HG03457 (cell line): ENCODE measurements around the gene SPDYE6.
"Not testable (repeated sequence)": the region's sequence is repeated elsewhere in the genome, so short reads cannot be mapped to it uniquely, and the experiment has no call there.

ENCODE experiments used
- ATAC-seq: cut with Tn5 transposase; IDR thresholded peaks from one replicate; pipeline ENCODE4 v1.9.1; 2021; ENCODE audit warnings: moderate number of reproducible peaks; ENCODE audit not compliant: unreplicated experiment

The SPDYE6 gene

DNA sequence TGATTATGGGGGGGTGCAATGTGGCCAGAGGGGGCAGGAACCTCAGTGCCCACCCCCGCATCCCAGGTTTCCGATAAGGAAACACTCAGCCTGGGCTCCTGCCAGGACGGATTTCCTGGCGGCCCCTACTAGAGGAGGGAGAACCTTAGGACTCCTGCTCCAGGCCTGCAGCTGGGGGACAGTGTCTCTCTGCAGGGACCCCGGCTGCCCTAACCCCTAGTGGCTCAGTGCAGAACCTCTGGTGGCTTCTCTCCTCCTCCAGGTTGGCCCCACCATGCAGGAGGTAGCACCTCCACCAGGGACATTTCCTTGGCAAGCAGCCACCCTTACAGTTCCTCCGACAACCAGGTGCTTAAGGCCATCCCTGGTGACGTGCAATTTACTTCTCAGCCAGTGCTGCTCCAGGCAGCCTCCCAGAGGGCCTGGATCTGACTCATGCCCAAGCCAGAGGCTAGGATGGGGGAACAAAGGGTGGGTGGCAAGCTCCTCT is 37.7 kb downstream of the SPDYE6 start:
- no peak for ATAC-seq

DNA sequence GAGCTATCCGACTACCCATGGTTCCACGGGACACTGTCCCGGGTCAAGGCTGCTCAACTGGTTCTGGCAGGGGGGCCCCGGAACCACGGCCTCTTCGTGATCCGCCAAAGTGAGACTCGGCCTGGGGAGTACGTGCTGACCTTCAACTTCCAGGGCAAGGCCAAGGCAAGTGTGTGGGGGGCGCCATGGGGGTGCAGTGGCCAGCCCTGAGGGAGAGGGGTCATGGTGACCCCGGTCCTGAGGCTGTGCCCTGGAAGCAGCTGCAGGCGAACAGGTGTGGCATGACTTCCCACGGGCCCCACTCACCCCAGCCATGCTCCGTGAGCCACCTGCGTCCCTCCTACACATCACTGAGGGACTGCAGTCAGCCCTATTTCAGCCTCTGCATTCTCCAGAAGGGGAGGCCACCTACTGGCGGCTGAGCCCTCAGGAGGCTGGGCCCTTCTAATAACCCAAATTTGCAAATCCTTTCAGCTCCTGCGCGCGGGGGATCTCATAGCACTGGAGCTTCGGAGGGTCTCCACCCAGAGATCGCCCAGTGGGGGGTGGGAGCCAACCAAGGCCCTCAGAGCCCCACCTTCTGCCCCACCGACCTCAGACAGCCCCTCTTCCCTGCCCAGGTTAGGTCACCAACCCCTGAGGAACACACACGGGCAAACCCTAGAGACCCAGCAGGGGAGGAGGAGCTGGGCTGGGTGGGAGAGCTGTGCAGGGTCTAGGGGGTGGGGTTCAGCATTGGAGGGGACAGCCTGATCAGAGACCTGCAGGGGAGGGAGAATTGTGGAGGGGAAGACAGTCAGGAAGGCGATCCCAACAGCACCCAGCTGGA is 38.8 kb downstream of the SPDYE6 start:
- no peak for ATAC-seq

DNA sequence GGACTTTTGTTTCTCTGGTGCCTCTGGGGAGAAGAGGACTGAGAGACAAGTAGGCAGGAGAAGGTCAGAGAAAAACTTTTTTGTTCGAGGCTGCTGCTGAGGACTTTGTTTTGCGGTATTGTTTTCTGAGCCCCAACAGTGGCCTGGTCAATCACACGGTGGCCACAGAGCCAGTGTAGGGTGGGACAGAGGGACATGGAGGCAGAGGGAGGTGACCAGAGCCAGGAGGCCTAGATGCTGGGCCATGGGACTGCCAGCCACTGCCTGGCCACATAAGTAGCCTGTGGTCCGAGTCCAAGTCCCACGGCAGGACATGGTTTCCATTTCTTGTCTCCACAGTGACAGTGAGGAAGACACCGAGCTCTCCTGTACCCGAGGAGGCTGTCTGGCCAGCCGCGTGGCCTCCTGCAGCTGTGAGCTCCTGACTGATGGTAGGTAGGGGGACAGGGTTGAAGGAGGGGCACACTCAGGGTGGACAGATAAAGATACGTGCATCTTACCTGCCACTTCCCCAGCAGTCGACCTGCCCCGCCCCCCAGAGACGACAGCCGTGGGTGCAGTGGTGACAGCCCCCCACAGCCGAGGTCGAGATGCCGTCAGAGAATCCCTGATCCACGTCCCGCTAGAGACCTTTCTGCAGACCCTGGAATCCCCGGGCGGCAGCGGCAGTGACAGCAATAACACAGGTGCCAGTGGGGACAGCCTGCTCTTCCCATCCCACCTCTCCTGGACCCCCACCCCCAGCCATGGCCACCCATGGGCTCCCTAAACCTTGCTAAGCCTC is 42.1 kb downstream of the SPDYE6 start:
- ATAC-seq, result no peak

DNA sequence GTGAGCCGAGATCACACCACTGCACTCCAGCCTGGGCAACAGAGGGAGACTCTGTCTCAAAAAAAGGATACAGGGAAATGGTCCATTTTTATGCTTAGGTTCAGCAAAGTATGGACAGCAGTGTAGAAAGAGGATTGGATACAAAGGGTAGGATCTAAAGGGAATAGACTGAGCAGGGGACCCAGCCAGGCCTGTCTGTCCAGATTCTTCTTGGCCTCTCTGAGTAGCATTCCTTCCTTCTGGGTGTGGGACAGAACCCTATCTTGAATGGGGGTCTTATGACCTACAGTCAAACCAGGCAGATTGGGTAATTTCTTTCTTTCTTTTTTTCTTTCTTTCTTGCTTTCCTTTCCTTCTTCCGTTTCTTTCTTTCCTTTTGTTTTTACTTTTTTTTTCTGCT is 43.9 kb downstream of the SPDYE6 start:
- no peak for ATAC-seq

DNA sequence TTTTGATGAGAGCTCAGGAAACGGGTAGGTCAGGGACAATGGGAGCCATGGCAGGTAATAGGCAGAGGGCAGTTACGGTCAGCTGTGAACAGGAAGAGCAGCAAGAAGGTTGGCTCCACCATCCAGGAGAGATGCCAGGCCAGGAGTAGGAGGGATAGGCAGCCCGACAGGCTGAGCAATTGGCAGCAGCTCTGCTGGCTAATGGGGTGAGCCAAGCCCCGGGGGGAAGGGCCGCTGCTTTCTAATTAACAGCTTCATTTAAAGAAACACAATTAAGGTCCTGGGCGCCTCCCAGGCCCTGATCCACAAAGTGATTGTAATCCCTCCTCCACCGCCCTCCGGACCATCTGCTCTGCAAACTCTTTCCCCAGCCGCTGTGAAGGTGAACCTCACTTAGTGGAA is 45.8 kb downstream of the SPDYE6 start:
- ATAC-seq, result no peak

DNA sequence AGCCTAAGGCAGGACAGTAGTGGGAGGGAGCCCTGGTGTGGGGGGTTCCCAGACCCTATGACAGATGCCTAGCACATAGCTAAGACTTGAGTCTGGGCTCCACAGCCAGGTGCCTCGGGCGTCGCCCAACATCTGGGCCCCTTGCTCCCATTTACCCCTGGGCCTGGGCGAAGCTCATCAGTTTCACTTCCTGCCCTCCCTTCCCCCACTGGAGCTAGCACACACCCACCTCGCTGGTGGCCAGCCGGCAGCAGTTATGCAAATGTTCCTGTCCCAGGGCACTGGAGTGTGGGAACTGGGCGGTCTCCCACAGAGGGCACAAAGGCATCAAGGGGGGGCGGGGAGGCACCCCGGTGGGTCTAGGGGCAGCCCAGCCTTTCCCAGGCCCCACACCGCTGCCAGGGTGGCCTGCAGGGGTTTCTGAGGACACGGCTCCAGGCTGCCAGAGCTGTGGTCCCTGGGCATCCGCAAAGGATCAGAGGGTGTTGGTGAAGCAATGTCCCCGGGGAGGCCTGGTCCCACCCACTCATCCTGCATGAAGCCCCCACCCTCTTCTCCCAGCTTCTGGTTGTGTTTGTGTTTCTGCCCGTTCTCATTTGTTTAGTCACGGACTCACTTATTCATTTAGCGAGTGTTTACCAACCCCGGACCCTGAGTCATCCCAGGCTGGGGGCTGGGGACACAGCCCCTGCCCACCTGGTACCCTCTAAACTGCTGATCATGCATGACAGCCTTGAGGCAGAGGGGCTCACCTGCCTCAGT is 49.1 kb downstream of the SPDYE6 start:
- no peak for ATAC-seq

DNA sequence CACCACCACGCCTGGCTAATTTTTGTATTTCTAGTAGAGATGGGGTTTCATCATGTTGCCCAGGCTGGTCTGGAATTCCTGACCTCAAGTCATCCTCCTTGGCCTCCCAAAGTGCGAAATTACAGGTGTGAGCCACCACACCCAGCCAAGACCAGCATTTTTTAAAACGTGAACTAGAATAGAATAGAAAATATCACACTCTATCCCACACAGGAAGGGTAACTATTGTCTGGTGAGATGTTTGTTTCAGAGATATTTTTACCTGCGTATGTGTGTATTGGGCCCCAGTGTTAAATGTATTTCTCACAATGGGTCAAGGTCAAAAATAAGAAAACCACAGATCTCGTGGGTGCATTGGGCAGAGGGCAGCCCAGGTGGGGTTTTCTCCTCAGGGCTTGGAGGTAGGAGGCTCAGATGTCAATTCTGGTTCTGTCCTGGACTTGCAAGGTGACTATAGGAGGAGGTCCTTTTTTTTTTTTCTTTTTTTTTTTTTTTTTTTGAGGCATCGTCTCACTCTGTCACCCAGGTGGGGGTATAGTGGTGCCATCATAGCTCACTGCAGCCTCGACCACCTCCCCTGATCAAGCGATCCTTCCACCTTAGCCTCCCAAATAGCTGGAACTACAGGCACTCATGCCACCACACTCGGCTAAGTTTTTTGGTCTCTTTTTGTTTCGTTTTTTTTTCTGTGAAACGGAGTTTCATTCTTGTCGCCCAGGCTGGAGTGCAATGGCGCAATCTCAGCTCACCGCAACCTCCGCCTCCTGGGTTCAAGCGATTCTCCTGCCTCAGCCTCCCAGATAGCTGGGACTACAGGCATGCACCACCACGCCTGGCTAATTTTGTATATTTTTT is 50.6 kb downstream of the SPDYE6 start:
- no peak for ATAC-seq

DNA sequence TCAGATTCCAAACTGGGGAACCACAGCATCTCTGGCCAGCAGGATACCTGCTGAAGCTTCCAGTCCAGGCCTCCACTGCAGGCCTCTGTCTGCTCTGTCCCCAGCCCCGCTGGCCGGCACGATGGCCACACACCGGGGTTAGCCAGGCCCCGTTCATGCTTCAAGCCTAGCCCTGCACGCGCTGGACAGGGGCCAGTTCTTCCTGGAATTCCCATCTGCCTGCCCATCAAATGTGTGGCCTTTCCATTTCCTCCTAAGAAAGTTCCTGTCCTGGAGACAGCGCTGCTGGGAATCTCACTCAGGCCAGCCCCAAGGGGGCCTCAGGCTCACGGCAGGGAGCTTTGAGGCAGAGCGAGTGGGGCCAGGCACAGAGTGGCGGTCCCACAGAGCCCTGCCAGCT is 51.6 kb downstream of the SPDYE6 start:
- no peak for ATAC-seq

DNA sequence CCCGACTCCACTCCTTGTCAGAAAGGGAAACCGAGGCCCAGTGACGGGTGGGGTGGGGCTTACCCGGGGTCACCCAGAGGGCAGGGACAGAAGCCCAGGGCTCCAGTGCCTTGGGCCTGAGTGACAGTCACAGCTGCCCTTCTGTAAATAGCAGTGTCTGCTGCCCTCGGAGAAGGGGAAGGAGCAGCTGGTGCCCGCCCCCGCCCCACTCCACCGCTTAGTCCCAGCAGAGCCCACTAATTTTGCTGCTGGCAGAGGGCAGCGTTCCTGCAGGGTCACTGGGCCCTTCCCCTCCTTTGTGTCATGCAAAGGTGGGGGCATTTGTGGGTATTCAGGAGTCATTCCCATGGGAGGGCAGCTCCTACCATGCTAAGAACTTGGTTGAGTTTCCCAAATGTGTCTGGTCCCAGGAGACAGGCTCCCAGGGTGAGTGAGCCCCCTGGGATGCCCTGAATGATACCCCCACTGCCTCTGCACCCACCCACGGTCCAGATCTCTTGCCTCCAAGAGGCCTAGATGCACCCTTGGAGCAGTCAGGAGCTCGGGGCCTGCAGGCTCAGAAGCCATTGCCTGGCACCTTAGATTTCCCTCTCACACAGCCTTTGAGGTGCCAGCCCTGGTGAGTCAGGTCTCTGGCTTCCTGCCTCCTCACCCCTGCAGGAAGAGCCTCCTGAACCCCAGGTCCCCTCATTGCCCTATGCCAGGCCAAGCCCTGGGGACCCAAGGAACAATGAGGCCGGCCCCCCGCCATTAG is 52.4 kb downstream of the SPDYE6 start:
- ATAC-seq, result no peak

DNA sequence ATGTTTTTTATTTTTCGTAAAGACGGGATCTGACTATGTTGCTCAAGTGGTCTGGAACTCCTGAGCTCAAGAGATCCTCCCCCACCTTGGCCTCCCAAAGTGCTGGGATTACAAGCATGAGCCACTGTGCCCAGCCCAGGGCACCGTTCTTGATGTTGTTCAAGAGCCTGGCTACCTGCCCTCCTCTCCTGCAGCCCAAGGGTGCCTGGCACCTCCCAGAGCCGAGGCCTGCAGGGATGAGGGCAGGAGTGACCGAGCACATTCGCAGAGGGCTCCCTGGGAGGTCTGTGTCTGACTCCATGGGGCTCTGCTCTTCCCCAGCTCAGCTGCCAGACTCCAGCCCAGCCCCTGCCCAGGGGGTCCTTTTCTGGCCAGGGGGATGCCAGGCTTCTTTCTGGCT is 54.2 kb downstream of the SPDYE6 start:
- ATAC-seq, result no peak

DNA sequence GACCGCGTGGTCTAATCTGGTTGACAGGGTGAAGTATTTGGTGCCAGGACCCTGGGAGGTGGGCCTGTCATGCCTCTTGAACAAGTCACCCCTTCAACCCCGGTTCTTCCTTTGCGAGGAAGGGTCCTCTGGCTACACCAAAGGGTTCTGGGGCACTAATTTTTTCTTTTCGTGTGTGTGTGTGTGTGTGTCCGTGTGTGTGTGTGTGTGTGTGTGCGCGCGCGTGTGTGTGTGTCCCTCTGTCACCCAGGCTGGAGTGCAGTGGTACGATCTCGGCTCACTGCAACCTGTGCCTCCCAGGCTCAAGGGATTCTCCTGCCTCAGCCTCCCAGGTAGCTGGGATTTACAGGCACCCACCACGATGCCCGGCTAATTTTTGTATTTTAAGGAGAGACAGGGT is 54.9 kb downstream of the SPDYE6 start:
- not testable (repeated sequence) for ATAC-seq

DNA sequence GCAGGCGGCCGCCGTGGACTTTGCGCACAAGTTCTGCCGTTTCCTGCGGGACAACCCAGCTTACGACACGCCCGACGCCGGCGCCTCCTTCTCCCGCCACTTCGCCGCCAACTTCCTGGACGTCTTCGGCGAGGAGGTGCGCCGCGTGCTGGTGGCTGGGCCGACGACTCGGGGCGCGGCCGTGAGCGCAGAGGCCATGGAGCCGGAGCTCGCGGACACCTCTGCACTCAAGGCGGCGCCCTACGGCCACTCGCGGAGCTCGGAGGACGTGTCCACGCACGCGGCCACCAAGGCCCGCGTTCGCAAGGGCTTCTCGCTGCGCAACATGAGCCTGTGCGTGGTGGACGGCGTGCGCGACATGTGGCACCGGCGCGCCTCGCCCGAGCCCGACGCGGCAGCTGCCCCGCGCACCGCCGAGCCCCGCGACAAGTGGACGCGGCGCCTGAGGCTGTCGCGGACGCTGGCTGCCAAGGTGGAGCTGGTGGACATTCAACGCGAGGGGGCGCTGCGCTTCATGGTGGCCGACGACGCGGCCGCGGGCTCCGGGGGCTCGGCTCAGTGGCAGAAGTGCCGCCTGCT is 55.5 kb downstream of the SPDYE6 start:
- no peak for ATAC-seq

DNA sequence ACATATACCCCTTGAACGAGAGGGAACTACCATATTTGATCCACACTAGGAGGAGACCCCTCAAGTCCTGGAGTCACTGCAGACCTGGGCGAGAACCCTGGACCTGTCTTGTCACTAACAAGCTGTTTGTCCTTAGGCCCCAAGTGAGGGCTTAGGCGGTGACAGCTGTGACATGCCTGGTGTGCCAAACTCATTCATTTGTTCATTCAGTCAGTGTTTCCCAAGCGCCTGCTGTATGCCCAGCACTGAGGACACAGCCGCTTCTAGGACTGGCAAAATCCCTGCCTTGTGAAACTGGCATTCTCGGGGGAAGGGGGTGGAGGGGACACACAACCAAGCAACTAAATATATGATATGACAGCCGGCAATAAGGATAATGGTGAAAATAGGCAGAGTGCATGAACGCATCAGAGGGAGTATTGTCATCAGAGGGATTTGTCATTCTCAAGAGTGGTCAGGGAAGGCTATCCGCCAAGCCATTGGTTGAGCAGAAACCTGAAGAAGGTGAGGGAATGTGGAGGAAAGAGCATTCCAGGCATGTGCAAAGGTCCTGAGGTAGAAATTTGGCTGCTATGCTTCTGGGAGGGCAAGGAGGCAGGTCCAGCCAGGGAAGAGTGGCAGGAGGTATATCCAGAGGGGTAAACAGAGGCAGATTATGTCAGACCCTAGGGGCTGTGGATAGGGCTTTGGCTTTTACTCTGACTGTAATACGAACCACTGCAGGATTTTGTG is 58.6 kb downstream of the SPDYE6 start:
- ATAC-seq, result no peak

DNA sequence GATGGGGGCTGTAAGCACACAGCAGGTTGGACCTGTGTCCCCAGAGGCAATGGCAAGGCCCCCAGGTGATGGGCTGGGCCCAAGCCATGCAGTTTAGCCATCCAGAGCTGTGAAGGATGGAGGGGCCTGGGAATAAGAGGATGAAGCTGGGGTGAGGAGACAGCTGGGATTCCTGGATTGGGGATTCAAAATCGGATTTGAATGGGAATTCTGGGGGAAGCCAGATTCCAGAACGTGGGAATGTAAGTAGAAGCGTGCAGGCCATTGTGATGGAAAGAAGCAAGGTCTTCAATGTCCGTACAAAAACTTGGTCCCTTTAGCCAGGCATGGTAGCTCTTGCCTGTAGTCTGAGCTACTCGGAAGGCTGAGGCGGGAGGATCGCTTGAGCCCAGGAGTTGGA is 59.7 kb downstream of the SPDYE6 start:
- ATAC-seq, result no peak

DNA sequence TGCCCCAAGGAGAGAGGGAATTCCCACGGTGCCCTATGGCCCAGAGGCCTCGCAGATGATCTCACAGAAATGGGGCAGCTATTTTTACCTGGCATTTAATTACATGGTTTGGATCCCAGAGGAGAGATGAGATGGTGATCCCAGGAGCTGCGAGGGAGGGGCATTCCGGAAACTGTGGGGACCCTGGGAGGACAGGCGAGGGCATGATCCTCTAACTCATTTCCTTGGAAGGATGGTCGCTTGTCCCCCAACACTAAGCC is 60.1 kb downstream of the SPDYE6 start:
- no peak for ATAC-seq
